Stimulated activated CD4-positive, alpha-beta T cell treated with anti-CD3 and anti-CD28 coated beads, Interleukin-4, amount 100 ng/mL, for 4 hours (primary cell): Measurements from ENCODE around the gene AMH.

Experiments
- DNase-seq, 2 experiments: peaks; one replicate each; pipeline ENCODE4 v3.0.0-alpha.2; 2020

Gene AMH

GRCh38 chr19:2251106-2252054, 2.3 kb downstream of the AMH start:
- DNase-seq: no peak

- no peak for DNase-seq
These were observed 3.1 kb downstream of the AMH start for GRCh38 chr19:2252055-2252796.

DNA sequence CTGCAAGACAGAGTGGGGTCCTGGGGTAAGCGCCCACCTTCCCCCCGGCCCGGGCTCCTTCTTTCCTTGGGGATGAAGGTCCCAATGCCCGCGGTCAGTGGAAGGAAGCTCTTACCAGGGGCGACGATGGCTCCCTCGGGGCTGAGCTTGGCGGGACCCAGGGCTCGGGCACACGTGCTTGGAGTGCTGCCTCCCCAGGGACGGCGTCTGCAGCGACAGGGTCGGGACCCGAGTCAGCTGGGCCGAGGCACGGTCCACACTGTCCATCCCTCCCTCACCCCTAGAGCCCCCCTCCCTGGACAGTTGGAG, 3.6 kb downstream of the AMH start:
- no peak for DNase-seq

DNA sequence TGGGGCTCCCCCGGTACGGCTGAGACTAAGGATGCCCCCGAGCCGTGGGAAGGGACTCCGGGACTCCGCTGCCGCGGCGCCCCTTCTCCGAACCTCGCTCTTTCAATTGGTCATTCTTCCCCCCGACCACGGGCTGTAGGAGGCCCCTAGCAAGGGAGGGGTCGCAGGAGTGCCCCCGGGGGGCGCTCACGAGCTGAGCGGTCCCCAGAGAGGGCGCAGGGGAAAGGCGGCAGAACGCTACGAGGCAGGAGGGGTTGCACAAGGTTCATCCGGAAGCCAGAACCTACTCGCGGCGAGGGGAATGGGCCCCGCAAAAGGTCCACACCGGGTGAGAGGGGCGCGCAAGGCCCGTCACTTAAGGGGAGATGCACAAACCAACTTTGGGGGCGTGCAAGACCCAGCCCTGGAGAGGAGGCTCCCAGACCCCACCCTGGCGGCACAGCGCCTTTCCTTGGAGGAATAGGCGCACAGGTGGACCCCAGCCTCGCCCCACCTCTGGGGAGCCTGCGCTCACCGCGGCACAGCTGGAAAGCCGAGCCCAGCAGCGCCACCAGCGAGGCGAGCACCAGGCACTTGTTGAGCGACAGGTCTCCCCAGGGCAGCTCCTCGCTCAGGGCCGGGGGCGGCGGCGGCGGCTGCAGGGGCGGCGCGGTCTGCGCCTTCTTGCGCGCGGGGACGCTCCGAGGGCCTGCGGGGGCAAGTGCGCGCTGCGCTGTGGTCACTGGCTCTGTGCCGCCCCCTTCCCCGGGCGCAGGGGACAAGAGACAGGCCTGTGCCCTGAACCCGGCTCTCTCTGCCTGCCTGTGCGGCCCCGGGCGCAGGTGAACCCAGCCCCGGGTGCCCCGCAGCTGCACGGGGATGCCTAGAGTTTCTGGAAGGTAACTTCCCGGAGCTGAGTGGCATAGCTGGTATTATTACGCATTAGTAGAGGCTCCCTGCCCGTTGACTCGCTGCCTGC, 4.3 kb downstream of the AMH start:
- no peak for DNase-seq

DNA sequence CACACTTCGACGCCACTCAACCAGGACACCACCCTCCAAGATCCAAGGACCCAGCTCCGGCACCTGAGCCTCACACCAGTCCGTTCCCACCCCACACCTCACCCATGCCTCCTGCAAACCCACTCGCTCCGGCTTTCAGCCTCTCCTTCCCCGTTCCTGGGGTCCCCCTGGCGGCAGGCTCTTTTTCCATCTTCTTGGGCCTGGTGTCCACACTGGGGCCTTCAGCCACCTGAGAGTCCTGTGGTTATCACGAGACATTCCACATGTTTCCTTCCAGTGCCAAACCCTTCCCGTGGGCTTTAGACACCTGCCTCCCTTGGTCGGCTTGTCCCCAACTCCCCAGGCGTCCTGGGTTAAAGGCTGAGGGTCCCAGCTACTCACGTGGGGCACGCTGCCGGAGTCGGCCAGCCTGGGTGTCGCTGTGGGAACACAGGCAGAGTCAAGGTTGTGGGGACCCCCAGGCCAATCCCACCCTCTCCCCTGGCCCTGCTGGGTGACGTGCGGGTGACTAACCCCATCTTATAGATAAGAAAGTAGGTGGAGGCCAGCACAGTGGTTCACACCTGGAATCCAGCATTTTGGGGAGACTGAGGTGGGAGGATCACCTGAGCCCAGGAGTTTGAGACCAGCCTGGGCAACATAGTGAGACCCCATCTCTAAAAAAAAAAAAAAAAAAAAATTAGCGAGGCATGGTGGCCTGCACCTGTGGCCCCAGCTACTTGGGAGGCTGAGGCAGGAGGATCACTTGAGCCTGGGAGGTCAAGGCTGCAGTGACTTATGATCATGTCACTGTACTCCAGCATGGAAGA, 5.1 kb downstream of the AMH start:
- no peak for DNase-seq

- DNase-seq: no peak
These were observed 6.2 kb downstream of the AMH start for GRCh38 chr19:2255112-2255845.

- DNase-seq: no peak
These were observed 7.0 kb downstream of the AMH start, which contains the start of gene JSRP1 for GRCh38 chr19:2255982-2256685. TSS of gene JSRP1 (minus strand) at chr19:2256417. CDS start at chr19:2255314, 1,103 bp downstream.

- no peak for DNase-seq
These were observed 10.2 kb downstream of the AMH start for GRCh38 chr19:2259336-2259735.

DNA sequence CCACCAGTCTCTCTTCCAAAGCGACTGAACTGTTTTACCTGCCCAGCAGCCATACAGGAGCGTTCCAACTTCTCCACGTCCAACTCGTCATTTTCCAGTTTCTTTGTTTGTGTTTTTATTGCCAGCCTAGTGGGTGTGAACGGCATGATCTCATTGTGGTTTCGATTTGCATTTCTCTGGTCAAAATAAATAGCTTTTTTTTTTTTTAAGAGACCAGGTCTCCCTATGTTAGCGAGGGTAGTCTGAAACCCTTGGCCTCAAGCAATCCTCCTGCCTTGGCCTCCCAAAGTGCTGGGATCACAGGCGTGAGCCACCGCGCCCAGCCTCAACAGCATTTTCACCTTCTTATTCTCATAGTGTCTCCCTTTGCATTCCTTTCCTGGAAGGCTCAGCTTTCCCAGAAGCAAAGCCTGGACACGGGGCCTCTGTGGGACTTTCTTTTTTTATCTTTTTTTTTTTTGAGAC, 11.2 kb downstream of the AMH start:
- DNase-seq: no peak

- peak; percentile 35 to 47 for DNase-seq
These were observed 12.5 kb downstream of the AMH start for GRCh38 chr19:2261438-2262172.

DNA sequence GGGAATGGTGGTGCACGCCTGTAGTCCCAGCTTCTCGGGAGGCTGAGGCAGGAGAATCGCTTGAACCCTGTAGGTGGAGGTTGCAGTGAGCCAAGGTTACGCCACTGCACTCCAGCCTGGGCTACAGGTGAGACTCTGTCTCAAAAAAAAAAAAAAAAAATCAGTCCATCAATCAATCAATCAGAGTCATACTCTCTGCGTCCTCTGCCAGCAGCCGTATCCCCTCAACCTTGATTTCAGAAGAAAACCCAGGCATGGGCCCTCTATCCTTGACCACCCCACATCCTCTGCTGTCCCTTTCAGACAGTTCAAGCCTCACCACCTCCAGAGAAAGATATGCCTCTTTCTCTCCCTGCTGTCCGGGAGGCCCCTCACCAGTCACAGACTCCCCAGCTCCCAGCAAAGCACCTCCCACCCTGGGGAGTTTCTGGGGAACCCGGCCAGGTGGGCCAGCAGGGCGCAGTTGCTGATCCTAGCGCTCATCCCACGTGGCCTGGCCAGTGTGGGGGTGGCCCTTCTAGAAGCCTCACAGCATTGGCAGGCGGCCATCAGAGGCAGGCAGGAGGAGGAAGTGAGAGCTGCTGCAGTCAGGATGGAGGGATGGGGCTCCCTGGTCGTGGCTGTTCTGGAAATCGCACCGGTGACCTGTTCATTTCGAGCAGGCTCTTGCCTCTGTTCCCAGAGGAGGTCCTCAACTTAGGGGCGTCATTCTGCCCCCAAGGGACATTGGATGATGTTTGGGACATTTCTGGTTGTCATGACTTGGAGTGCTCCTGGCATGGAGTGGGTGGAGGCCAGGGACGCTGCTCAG, 17.3 kb downstream of the AMH start:
- DNase-seq: peak in 1 of 2 experiments; percentile 29

GRCh38 chr19:2268480-2268830, 19.3 kb downstream of the AMH start:
- DNase-seq: no peak

- no peak for DNase-seq
These were observed 19.7 kb downstream of the AMH start for GRCh38 chr19:2268861-2269243.

GRCh38 chr19:2269244-2270156, 20.4 kb downstream of the AMH start:
- peak; percentile 98 to 99 for DNase-seq

GRCh38 chr19:2270157-2270422, 21.0 kb downstream of the AMH start:
- peak; percentile 18 to 49 for DNase-seq

DNA sequence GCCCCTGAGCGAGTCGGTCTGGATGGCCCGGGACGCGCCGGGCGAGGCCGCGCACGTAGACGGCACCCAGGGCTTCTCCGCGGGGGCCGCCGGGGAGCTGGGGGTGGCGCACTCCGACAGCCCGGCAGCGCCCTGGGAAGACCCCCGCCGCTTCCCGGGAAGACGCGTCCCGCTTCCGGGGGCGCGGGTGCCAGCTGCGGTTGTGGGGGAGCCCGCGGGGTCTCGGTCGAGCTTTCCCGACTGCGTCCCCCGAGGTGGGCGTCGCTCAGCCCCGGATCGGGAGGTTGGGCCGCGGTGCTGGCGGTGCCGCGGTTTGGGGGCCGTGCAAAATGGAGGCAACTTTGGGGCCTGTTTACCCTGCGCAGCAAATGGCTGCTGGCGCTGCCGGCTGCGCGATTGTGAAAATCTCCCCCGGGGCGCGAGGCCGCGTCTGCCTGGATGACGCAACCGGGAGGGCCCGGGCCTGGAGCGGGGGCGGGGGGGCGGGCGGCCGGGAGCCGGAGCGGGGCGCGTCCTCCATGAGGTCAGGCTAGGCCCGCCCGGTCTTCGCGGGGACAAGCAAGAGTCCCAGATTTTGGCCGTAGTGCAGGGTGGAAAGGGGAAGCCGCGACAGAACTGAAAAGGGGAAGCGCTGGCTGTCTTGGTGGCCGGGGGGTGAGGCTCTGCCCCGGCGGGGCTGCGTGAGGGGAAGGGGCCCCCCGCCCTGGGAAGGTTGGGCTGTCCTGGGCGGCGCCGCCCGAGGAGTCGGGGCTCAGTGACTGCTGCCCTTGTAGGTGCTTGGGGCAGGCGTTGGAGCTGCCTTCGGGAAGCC, 21.5 kb downstream of the AMH start:
- peak; percentile 74 to 75 for DNase-seq
